ENCODE results near the gene WDFY3.

DNA sequence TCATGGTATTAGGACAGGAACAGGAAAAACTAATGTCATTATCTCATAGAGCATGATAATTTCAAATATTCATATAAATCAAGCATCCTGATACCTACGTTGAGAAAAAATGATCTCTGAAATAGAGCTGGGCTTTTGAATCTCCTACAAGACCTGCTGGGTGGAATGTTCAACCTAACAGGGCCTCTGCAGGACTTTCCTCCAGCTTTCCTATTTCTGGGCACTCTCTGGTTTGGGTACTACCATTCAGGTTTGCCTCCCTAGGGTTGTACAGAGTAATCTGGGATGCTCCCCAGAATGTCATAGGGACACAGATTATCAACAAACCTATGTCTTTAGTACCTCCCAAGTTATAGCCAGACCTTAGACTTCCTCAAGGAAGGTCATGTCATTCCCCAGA is 274.7 kb downstream of the WDFY3 start:
- TF ChIP-seq, protein P1, sequence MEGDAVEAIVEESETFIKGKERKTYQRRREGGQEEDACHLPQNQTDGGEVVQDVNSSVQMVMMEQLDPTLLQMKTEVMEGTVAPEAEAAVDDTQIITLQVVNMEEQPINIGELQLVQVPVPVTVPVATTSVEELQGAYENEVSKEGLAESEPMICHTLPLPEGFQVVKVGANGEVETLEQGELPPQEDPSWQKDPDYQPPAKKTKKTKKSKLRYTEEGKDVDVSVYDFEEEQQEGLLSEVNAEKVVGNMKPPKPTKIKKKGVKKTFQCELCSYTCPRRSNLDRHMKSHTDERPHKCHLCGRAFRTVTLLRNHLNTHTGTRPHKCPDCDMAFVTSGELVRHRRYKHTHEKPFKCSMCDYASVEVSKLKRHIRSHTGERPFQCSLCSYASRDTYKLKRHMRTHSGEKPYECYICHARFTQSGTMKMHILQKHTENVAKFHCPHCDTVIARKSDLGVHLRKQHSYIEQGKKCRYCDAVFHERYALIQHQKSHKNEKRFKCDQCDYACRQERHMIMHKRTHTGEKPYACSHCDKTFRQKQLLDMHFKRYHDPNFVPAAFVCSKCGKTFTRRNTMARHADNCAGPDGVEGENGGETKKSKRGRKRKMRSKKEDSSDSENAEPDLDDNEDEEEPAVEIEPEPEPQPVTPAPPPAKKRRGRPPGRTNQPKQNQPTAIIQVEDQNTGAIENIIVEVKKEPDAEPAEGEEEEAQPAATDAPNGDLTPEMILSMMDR (IDR thresholded peaks at IDR 0.05; ENCODE audit: poor library complexity) = no peak
- TF ChIP-seq EZH2 (IDR thresholded peaks at IDR 0.05; ENCODE audit: borderline replicate concordance) (no peak), EZH2phosphoT487 (IDR thresholded peaks at IDR 0.05; ENCODE audit: low read depth, severe bottlenecking, unreplicated experiment) (no peak)

Measured in hepatocyte (in vitro differentiated cells).